Measurements from ENCODE around the gene EEIG1. TPM values are rescaled to one million over a fixed set of nuclear protein-coding genes. Genes with fewer than 3 reads are reported as not detected.
A peak's percentile ranks its signal among the peaks of the same experiment; 100 is the strongest.

Gene EEIG1
- total RNA-seq, 2 donors from 2014 or later, result 8.3 to 11.6 TPM

GRCh38 chr9:127937388-127938297 lies 43.1 kb downstream of the EEIG1 start, which contains the start of gene DPM2:
Gene DPM2 (minus strand): TSS chr9:127937854. CDS start chr9:127937820, 34 bp downstream.
- Histone ChIP-seq H3K27me3 (no peaks in the 10 kb centered on the region), H3K4me3 (peak within 1 kb of the TSS; percentile 63 to 83), H3K4me1 (peaks cover 0 to 40% of the 10 kb centered on the region in 2 donors), H3K9me3 (no peaks in the 10 kb centered on the region), H3K36me3 (peaks cover 4% of the 10 kb centered on the region), H3K27ac (peak within 1 kb of the TSS; percentile 67 to 75)
- no peak for TF ChIP-seq CTCF (IDR thresholded peaks at IDR 0.05)
- DNase-seq (ENCODE audit: low spot score), result peak; percentile 78

GRCh38 chr9:127937056-127937387 lies 43.8 kb downstream of the EEIG1 start:
- Histone ChIP-seq H3K9me3 (no peaks in the 10 kb centered on the region), H3K27ac (peak overlapping the region in 1 of 2 donors; percentile 75), H3K4me3 (peak overlapping the region; percentile 63 to 83), H3K27me3 (no peaks in the 10 kb centered on the region), H3K36me3 (peaks cover 1% of the 10 kb centered on the region), H3K4me1 (peaks cover 0 to 35% of the 10 kb centered on the region in 2 donors)
- no peak for TF ChIP-seq CTCF (IDR thresholded peaks at IDR 0.05)
- DNase-seq (ENCODE audit: low spot score), result no peak

GRCh38 chr9:127936347-127936852 lies 44.4 kb downstream of the EEIG1 start:
- Histone ChIP-seq H3K36me3 (no peaks in the 10 kb centered on the region), H3K27ac (no peak overlapping the region), H3K4me1 (peaks cover 0 to 39% of the 10 kb centered on the region in 2 donors), H3K4me3 (peak overlapping the region in 1 of 2 donors; percentile 83), H3K27me3 (no peaks in the 10 kb centered on the region), H3K9me3 (no peaks in the 10 kb centered on the region)
- TF ChIP-seq CTCF (IDR thresholded peaks at IDR 0.05), result no peak
- DNase-seq (ENCODE audit: low spot score), result no peak

GRCh38 chr9:127935765-127936221 lies 45.0 kb downstream of the EEIG1 start:
- H3K36me3 ChIP-seq, result no peaks in the 10 kb centered on the region
- H3K9me3 ChIP-seq, result no peaks in the 10 kb centered on the region
- H3K4me1 ChIP-seq, result peaks cover 0 to 45% of the 10 kb centered on the region in 2 donors
- H3K27me3 ChIP-seq, result no peaks in the 10 kb centered on the region
- no peak overlapping the region for H3K27ac ChIP-seq
- no peak for DNase-seq (ENCODE audit: low spot score)
- H3K4me3 ChIP-seq, result no peak overlapping the region
- no peak for TF ChIP-seq CTCF (IDR thresholded peaks at IDR 0.05)

GRCh38 chr9:127934986-127935385 lies 45.8 kb downstream of the EEIG1 start:
- Histone ChIP-seq H3K4me1 (peaks cover 0 to 53% of the 10 kb centered on the region in 2 donors), H3K9me3 (no peaks in the 10 kb centered on the region)

More at GRCh38 chr9:127934986-127935385, 45.8 kb downstream of the EEIG1 start:
- DNase-seq (ENCODE audit: low spot score), result no peak
- H3K27ac ChIP-seq, result no peak overlapping the region
- no peaks in the 10 kb centered on the region for H3K36me3 ChIP-seq
- no peaks in the 10 kb centered on the region for H3K27me3 ChIP-seq
- no peak overlapping the region for H3K4me3 ChIP-seq
- no peak for TF ChIP-seq CTCF (IDR thresholded peaks at IDR 0.05)

All from right atrium auricular region (tissue), 2 donors.